HT1080 (cell line): ENCODE results near the gene PDGFB. TPM values are rescaled to one million over a fixed set of nuclear protein-coding genes. Genes with fewer than 3 reads are reported as not detected.
A peak's percentile ranks its signal among the peaks of the same experiment; 100 is the strongest.

Experiments used
- DNase-seq: peaks from one replicate; pipeline ENCODE4 v3.0.0-alpha.2; 2015; ENCODE audit warnings: low read depth
- total RNA-seq: library from RNA; depleted of rRNA; stranded (reverse); fragments of >200 nt; shearing (Covaris generic); gene quantifications from 2 replicates; pipeline ENCODE4 v1.2.3, GENCODE V29; 2014

Gene PDGFB
- total RNA-seq, 1 experiment from 2014 or later, result 0.06 TPM

DNA sequence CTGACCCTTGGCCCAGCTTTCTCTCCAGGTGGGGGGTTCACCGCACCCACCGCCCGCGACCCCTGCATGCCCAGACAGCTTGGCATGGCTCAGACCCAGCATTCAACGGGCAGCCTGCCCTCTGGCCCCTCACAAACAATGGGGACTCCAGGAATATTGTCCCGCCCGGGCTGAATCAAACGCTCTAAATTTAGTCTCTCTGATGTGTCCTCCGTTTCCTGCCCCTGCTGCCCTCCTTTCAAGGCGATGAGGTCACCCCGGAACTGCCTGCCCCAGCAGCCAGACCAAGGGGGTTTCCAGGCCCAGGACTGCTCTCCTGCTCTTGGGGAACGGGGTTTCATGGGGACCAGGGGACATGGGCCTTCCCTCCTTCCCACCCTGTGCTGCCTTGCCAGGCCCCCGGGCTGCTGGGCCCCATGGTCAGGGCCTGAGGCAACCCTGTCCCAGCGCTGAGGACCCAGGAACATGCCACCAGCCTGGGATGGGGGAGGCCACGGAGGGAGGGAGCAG, 10.1 kb upstream of the PDGFB start:
- DNase-seq, result peak; percentile 68

GRCh38 chr22:39254122-39254521, 9.3 kb upstream of the PDGFB start:
- no peak for DNase-seq

- peak; percentile 86 for DNase-seq
Observed at GRCh38 chr22:39253435-39254070, 8.8 kb upstream of the PDGFB start.

- DNase-seq, result peak; percentile 39
Observed at GRCh38 chr22:39252461-39253434, 8.0 kb upstream of the PDGFB start.

- DNase-seq, result peak; percentile 42
Observed at GRCh38 chr22:39251762-39252460, 7.1 kb upstream of the PDGFB start.

DNA sequence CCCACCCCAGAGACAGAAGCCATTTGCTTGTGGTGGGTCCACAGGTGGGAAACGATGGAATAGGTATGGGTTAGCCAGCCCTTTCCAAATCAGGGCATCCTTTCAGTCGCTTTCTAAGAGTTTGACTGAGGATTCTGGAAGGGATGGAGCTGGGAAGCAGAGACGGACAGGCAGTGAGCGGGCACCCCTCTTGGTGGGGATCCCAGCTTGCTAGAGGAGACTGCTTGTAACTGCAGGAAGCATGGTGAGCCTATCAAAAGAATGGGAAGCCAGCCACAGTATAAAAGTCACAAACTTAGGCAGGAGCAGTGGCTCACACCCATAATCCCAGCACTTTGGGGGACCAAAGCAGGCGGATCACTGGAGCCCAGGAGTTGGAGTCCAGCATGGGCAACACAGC, 6.1 kb upstream of the PDGFB start:
- no peak for DNase-seq

DNA sequence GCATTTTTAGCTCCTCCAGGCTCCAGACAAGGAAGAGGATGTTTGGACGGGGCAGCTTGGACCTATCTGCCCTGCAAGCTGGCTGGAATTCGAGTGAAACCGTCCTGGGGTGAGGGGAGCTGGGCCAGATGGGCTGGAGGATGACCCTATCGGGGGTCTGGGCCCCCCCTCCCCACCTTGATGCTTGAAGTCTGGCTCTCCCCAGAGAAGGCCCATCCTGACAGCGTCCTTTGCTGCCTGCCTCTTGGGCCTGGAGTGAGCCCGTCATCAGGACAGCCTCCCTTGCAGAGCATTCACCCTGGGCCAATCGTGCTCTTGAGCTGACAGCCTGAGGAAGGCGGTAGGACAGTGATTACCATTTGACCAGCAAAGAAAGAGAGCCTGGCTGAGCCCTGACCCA, 5.3 kb upstream of the PDGFB start:
- no peak for DNase-seq

DNA sequence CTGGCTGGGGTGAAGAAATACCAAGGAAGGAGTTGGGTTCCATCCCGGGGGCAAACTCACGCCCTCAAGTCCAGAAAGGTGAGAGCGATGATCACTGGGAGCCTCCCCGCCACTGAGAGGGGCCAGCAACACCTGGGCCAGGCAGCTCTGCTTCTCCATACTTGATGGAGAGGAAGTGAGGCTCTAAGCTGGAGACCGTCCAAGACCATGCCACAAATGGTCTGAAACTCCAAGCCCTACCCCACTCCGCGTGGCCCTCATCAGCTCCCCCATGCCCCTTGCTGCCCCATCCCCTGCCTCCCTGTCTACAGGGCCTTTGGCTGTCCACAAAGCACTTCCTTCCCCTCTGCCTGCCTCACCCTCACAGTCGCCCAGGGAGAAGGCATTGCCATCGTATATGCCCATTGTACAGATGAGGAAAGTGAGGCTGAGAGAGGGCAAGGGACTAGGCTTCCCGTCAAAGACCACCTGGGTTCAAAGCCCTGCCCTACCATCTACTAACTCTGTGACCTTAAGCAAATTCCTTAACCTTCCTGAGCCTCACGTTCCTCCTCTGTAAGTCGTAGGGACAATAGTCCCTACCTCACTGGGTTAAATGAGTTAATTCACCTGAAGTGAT, 4.4 kb upstream of the PDGFB start:
- DNase-seq, result no peak

- DNase-seq, result no peak
Observed at GRCh38 chr22:39248254-39248653, 3.5 kb upstream of the PDGFB start.

- no peak for DNase-seq
Observed at GRCh38 chr22:39247361-39247760, 2.6 kb upstream of the PDGFB start.

DNA sequence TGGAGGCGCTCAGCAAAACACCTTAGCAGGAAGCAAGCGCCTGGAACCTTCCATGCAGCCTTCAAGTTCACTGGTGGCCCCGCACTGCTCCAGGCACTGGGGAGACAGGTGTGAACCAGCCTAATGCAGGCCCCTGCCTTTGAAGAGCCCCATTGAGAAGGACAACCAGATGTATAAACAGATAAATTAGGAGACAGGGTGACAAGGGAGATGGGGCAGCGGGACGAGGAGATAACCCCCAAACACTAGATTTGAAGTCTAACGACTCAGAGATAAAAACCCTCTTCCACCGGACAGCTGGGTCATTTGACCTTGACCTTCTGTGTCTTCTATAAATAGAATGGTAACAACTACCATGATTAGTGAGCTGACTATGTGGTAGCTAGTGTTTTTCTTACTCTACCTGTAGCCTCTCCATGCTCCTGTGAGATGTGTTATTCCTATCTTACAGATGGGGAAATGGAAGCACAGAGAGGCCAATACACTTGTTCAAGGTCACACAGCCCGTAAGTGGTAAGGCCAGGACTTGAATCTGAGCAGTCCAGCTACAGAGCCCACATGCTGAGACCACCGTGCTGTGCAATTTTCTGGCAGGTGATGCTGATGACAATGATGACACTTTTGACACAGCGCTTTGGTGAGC, 2.0 kb upstream of the PDGFB start:
- no peak for DNase-seq

GRCh38 chr22:39246217-39246616, 1.4 kb upstream of the PDGFB start:
- DNase-seq, result no peak

DNA sequence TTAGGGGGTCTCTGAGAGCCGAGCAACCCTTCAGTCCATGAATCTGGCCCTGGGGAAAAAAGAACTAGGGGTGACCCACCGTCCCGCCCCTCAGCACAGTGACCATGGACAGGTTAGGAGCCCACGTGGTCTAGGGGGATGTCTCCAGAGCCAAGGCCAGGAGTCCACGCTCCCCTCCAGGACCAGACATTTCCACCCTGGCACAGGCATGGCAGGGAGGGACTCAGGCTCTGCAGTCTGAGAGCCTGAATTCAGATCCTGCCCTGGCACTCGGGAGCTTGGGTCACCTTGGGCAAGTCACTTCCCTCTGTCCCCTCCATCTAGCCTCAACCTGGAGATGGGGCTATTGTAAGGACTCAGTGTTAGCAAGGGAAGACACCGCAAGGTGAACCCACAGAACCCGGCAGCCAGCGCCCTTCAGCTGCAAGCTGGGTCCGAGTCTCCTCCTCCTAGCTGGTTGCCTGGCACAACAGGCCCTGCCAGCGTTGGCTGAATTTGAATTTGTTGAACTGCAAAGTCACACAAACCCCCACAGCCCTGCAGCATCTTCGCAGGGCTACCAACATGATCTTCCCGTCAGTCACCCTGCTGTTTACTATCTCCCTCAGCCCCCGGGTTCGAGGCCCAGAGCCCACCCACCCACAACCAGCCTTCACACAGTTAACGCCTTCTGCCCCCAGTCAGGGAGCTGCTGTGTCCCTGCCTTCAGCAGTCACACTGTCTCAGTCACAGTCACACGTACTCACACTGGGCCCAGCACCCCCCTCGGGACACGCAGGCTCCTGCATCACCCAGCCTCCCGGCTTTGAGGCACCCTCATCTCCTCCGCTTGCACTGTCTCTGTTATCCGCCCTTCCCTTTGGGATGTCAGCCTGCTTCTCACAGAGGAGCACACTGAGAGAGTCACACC, 603 bp upstream of the PDGFB start:
- DNase-seq, result no peak

- no peak for DNase-seq
Observed at GRCh38 chr22:39244136-39244495, 666 bp downstream of the PDGFB start.

DNA sequence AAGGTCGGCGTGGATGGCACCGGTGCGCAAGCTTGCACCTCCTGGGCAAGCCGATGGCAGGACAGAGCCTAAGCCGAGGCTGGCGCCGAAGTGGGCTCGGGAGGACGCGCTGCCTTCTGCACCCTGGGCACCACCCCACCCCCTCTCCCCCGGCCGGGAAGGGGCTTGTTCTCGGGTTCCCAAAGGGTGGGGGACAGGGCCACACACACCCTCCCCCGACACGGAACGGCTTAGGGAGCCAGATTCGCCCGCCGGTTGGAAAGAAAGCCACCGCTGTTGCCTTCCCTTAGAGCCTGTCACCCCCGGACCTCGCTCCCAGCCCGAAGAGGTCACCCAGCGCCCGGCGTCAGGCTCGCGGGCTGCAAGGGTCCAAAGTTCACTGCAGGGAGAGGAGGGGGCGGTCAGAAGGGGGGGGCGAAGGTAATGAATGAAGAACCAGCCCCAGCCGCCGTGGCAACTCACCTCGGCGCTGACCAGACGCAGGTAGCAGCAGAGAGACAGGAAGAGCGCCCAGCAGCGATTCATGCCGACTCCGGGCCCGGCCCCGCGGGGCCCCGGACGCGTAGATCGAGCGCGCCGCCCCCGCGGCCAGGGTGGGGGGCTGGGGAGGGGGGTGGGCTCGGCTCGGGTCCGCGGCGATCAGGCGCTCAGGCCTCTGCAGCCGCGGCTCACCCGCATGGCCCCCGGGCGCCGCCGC, 1.2 kb downstream of the PDGFB start:
- DNase-seq, result no peak

DNA sequence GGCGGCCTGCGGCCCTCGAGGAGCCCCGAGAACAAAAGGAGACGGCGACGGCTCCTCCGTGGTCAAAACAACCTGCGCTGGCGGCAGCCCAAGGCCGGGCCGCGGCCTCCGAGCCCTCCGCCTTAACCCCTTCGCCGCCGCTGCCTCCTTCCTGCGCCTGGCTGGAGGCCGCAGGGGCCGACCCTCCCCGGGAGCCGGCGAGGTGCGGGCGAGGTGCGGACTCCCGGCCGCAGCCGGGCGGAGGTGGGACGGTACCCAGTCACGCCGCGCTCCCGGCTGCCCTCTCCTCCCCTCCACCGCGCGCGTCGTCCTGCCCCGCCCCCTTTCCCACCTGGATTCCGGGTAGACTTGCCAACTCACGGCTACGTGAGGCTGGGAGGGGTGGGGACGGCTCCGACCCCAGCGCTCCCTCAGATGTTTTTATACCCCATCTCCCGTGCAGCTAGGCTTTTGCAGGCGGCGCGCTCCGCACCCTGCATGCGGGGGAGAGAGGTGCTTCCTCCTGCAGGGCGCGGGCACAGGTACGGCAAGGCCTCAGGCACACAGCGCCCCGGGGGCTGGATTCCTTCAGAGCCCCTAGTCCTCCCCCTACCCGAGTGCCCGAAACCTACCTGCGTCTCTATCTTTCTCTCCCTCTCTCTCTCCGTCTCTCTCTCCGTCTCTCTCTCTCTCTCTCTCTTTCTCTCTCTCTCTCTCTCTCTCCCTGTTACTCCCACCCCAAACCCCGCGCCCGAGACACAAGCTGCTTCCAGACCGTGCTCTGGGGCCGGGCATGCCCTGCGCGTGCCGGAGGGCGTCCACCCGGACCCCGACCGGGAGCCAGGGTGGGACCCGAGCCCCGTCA, 2.0 kb downstream of the PDGFB start:
- no peak for DNase-seq

DNA sequence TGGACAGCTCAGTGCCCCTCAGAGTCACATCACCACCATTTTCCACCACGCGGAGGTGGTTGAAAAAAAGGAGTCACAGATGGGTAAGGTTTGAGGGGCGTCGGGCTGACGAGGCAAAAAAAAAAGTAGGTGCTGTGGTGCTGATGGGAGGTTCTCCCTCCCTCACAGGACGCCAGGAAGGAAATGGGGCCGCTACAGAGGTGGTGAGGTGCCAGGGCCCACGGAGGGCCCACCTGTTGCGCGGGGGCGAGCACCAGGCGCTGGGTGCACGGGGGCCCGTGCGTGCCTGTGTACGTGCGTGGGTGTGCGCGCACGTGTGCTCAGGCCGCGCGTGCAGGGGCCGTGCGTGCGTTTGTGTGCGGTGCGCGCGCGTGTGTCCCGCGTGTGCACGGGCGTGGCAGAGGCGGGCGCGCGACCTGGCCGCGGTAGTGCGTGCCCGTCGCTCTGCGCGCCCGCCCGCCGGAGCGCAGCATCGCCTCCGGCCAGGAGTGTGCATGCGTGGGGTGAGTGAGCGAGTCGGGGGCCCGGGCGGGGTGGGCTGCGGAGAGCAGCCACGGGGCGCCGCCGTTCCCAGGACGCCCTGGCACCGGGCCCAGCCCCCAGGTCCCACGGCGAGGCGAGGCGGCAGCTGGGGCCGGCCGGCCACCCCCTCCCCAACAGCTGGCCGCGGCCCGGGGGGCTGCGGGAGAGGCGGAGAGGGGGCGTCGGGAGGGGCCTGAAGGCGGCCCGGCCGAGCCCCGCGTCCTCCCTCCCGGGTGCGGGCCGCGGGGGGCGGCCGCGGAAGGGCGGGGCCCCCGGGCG, 2.8 kb downstream of the PDGFB start:
- no peak for DNase-seq
